Natural killer cell (primary cell): ENCODE data around the gene WDR88. TPM values are rescaled to one million over a fixed set of nuclear protein-coding genes. Genes with fewer than 3 reads are reported as not detected.
"Not testable (repeated sequence)": the region's sequence is repeated elsewhere in the genome, so short reads cannot be mapped to it uniquely, and the experiment has no call there.

Experiments
- ATAC-seq, 3 donors: fragments of 150-1000 bp in 2 of 3; fragments of 200-7000 bp in 1 of 3; cut with Tn5 transposase; 1 replicate in 1 of 3; 2 replicates in 2 of 3; pipeline ENCODE4 v1.10.0; 2021; ENCODE audit warnings: mild to moderate bottlenecking in 2 of 3, moderate library complexity in 2 of 3
- DNase-seq, 2 donors: peaks; one replicate each; pipeline versions ENCODE4 v3.0.0 to v3.0.0-alpha.2; 2013 to 2021; ENCODE audit warnings: mixed read lengths in 1 of 2
- H3K27ac ChIP-seq: one replicate; pipeline ENCODE4 v1.5.1; 2013; ENCODE audit warnings: mild to moderate bottlenecking, low read length
- H3K27me3 ChIP-seq: one replicate; pipeline ENCODE4 v1.6.1; 2013; ENCODE audit warnings: low read length; ENCODE audit not compliant: control insufficient read depth, insufficient read depth
- H3K36me3 ChIP-seq: one replicate; pipeline ENCODE4 v1.6.1; 2013; ENCODE audit warnings: low read length; ENCODE audit not compliant: control insufficient read depth, insufficient read depth
- H3K4me1 ChIP-seq: one replicate; pipeline ENCODE4 v1.6.1; 2013; ENCODE audit warnings: low read length; ENCODE audit not compliant: control insufficient read depth, insufficient read depth
- H3K4me3 ChIP-seq: one replicate; pipeline ENCODE4 v1.5.1; 2013; ENCODE audit warnings: low read length
- H3K9me3 ChIP-seq: one replicate; pipeline ENCODE4 v1.6.1; 2013; ENCODE audit warnings: low read length; ENCODE audit not compliant: control insufficient read depth, insufficient read depth
- H3K27ac Mint-ChIP-seq, 2 donors: one replicate each; pipeline ENCODE4 v1.8.0; 2022; ENCODE audit warnings: mild to moderate bottlenecking in 2 of 2, mixed read lengths in 2 of 2, moderate library complexity in 1 of 2
- H3K27me3 Mint-ChIP-seq, 2 donors: one replicate each; pipeline ENCODE4 v1.8.0; 2022; ENCODE audit warnings: low read depth in 2 of 2, mixed read lengths in 2 of 2
- H3K36me3 Mint-ChIP-seq: one replicate; pipeline ENCODE4 v1.8.0; 2022; ENCODE audit warnings: mixed read lengths
- H3K4me1 Mint-ChIP-seq, 2 donors: one replicate each; pipeline ENCODE4 v1.8.0; 2022; ENCODE audit warnings: mixed read lengths in 2 of 2
- H3K4me3 Mint-ChIP-seq: one replicate; pipeline ENCODE4 v1.8.0; 2022; ENCODE audit warnings: mild to moderate bottlenecking, moderate library complexity, mixed read lengths
- H3K9me3 Mint-ChIP-seq, 2 donors: one replicate each; pipeline ENCODE4 v1.8.0; 2022; ENCODE audit warnings: mixed read lengths in 2 of 2
- CTCF ChIP-seq: fragments of 200-600 bp; IDR thresholded peaks from one replicate; pipeline ENCODE4 v1.8.0; 2022; ENCODE audit warnings: antibody characterized with exemption
- WGBS: methylation state at CpG from one replicate; pipeline ENCODE4 v1.1.7; 2013; ENCODE audit warnings: missing lambda C conversion rate; ENCODE audit not compliant: insufficient coverage; 5-methylcytosine and 5-hydroxymethylcytosine counted together
- intact Hi-C: fragments of 100-400 bp; cut with micrococcal nuclease; formaldehyde crosslinking; loops from one replicate; pipeline ENCODE4 v1.14.2; 2022
- total RNA-seq, 4 donors: library from RNA; stranded (reverse); fragments of 120-200 nt in 1 of 4; gene quantifications; one replicate each; pipeline versions ENCODE4 v1.2.3 to v1.2.4, GENCODE V29; 2013 to 2022

The WDR88 gene
- total RNA-seq, 3 donors from 2014 or later (not counting 1 experiment from before 2014, with no cell fraction given) = not detected

DNA sequence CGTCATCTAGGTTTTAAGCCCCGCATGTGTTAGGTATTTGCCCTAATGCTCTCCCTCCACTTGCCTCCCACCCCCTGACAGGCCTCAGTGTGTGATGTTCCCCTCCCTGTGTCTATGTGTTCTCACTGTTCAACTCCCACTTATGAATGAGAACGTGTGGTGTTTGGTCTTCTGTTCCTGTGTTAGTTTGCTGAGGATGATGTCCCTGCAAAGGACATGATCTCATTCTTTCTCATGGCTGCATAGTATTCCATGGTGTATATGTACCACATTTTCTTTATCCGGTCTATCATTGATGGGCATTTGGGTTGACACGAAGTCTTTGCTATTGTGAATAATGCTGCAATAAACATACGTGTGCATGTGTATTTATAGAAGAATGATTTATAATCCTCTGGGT, 22.4 kb downstream of the WDR88 start:
- WGBS = 95% methylated on average over 5 of the region's 6 CpGs
- H3K4me1 Mint-ChIP-seq = peaks cover 11 to 16% of the 10 kb centered on the region in 2 donors
- H3K27me3 ChIP-seq = not testable (repeated sequence)

GRCh38 chr19:33156334-33156733, 24.4 kb downstream of the WDR88 start:
- Histone ChIP-seq H3K27me3 (no peaks in the 10 kb centered on the region), H3K4me1 (peaks cover 38% of the 10 kb centered on the region), H3K4me3 (no peak overlapping the region), H3K27ac (no peak overlapping the region), H3K9me3 (no peaks in the 10 kb centered on the region), H3K36me3 (no peaks in the 10 kb centered on the region)
- H3K9me3 Mint-ChIP-seq = no peaks in the 10 kb centered on the region
- H3K36me3 Mint-ChIP-seq = no peaks in the 10 kb centered on the region
- no peak for TF ChIP-seq CTCF
- H3K4me3 Mint-ChIP-seq = no peak overlapping the region
- ATAC-seq (no peak), DNase-seq (no peak)
- no peak overlapping the region for H3K27ac Mint-ChIP-seq
- 89% methylated on average over 5 of the region's 5 CpGs for WGBS
- H3K4me1 Mint-ChIP-seq = peaks cover 27 to 36% of the 10 kb centered on the region in 2 donors
- intact Hi-C loops = no loop called here
- H3K27me3 Mint-ChIP-seq = no peaks in the 10 kb centered on the region

More for the DNA sequence above, 22.4 kb downstream of the WDR88 start:
- H3K4me3 Mint-ChIP-seq, ATAC-seq, H3K36me3 Mint-ChIP-seq, H3K4me3 ChIP-seq, intact Hi-C loops, H3K9me3 ChIP-seq, H3K9me3 Mint-ChIP-seq, H3K27me3 Mint-ChIP-seq, H3K27ac Mint-ChIP-seq, H3K27ac ChIP-seq, H3K36me3 ChIP-seq, DNase-seq: not testable (repeated sequence)
- peaks cover 18% of the 10 kb centered on the region for H3K4me1 ChIP-seq

GRCh38 chr19:33157906-33158305, 26.0 kb downstream of the WDR88 start:
- DNase-seq = no peak

GRCh38 chr19:33158365-33158764, 26.5 kb downstream of the WDR88 start:
- Mint-ChIP-seq H3K36me3 (no peaks in the 10 kb centered on the region), H3K9me3 (no peaks in the 10 kb centered on the region), H3K4me1 (peaks cover 35 to 44% of the 10 kb centered on the region in 2 donors), H3K4me3 (no peak overlapping the region), H3K27ac (peak overlapping the region in 1 of 2 donors; percentile 71), H3K27me3 (no peaks in the 10 kb centered on the region)
- WGBS = 78% methylated on average over 6 of the region's 6 CpGs
- intact Hi-C loops = no loop called here
- Histone ChIP-seq H3K27me3 (no peaks in the 10 kb centered on the region), H3K27ac (no peak overlapping the region), H3K36me3 (no peaks in the 10 kb centered on the region), H3K4me1 (peaks cover 45% of the 10 kb centered on the region), H3K4me3 (no peak overlapping the region), H3K9me3 (no peaks in the 10 kb centered on the region)
- no peak for TF ChIP-seq CTCF
- DNase-seq (no peak), ATAC-seq (no peak)

More at GRCh38 chr19:33157906-33158305, 26.0 kb downstream of the WDR88 start:
- Histone ChIP-seq H3K4me3 (no peak overlapping the region), H3K4me1 (peaks cover 45% of the 10 kb centered on the region), H3K36me3 (no peaks in the 10 kb centered on the region), H3K27me3 (no peaks in the 10 kb centered on the region), H3K27ac (no peak overlapping the region), H3K9me3 (no peaks in the 10 kb centered on the region)
- peak overlapping the region; percentile 37 for H3K4me3 Mint-ChIP-seq
- no peaks in the 10 kb centered on the region for H3K9me3 Mint-ChIP-seq
- 33% methylated on average over 3 of the region's 3 CpGs for WGBS
- no peaks in the 10 kb centered on the region for H3K36me3 Mint-ChIP-seq
- no peak for ATAC-seq
- no peak for TF ChIP-seq CTCF
- peak overlapping the region in 1 of 2 donors; percentile 71 for H3K27ac Mint-ChIP-seq
- peaks cover 35 to 44% of the 10 kb centered on the region in 2 donors for H3K4me1 Mint-ChIP-seq
- intact Hi-C loops = no loop called here
- no peaks in the 10 kb centered on the region for H3K27me3 Mint-ChIP-seq
